Ramos (cell line): ENCODE data around the gene ADCY3.

Experiments used
- in situ Hi-C: fragments of 300-500 bp; cut with MboI; formaldehyde crosslinking; loops from one replicate; pipeline ENCODE4 v1.14.3; 2022; ENCODE audit warnings: low sequenced_read_pairs; ENCODE audit not compliant: unreplicated experiment

ADCY3 gene

GRCh38 chr2:24855726-24856125, 64.3 kb downstream of the ADCY3 start:
- in situ Hi-C loops = no loop called here

- in situ Hi-C loops = no loop called here
These were observed 64.9 kb downstream of the ADCY3 start for GRCh38 chr2:24855022-24855622.

GRCh38 chr2:24853996-24854395, 66.0 kb downstream of the ADCY3 start:
- in situ Hi-C loops = no loop called here

GRCh38 chr2:24853046-24853445, 67.0 kb downstream of the ADCY3 start:
- in situ Hi-C loops = no loop called here

GRCh38 chr2:24852431-24853020, 67.5 kb downstream of the ADCY3 start:
- in situ Hi-C loops = no loop called here

GRCh38 chr2:24852026-24852425, 68.0 kb downstream of the ADCY3 start:
- in situ Hi-C loops = no loop called here

GRCh38 chr2:24850944-24851343, 69.1 kb downstream of the ADCY3 start:
- in situ Hi-C loops = no loop called here

GRCh38 chr2:24845691-24846090, 74.3 kb downstream of the ADCY3 start:
- in situ Hi-C loops = no loop called here

- in situ Hi-C loops = no loop called here
These were observed 75.9 kb downstream of the ADCY3 start for GRCh38 chr2:24844023-24844685.

- in situ Hi-C loops = no loop called here
These were observed 76.6 kb downstream of the ADCY3 start for GRCh38 chr2:24843330-24843860.

GRCh38 chr2:24842081-24843050, 77.7 kb downstream of the ADCY3 start:
- in situ Hi-C loops = no loop called here

- in situ Hi-C loops = no loop called here
These were observed 78.8 kb downstream of the ADCY3 start for GRCh38 chr2:24840962-24841945.

GRCh38 chr2:24840164-24840869, 79.7 kb downstream of the ADCY3 start:
- in situ Hi-C loops = no loop called here

GRCh38 chr2:24839729-24840128, 80.3 kb downstream of the ADCY3 start:
- in situ Hi-C loops = loop anchor here (10.0 kb wide), 1 partner anchor 425 kb away; no protein-coding TSS in a partner anchor

- in situ Hi-C loops = loop anchor here (10.0 kb wide), 1 partner anchor 424 kb away; no protein-coding TSS in a partner anchor
These were observed 81.5 kb downstream of the ADCY3 start for GRCh38 chr2:24838541-24838940.

- in situ Hi-C loops = loop anchor here (10.0 kb wide), 1 partner anchor 423 kb away; no protein-coding TSS in a partner anchor
These were observed 82.0 kb downstream of the ADCY3 start for GRCh38 chr2:24837996-24838513.

- in situ Hi-C loops = loop anchor here (10.0 kb wide), 1 partner anchor 422 kb away; no protein-coding TSS in a partner anchor
These were observed 83.3 kb downstream of the ADCY3 start for GRCh38 chr2:24836706-24837105.

GRCh38 chr2:24836206-24836605, 83.8 kb downstream of the ADCY3 start:
- in situ Hi-C loops = loop anchor here (10.0 kb wide), 1 partner anchor 421 kb away; no protein-coding TSS in a partner anchor
